ENCODE data around the gene DDAH1.

GRCh38 chr1:85396194-85396593 lies 68.8 kb downstream of the DDAH1 start:
- TF ChIP-seq POLR2A (IDR thresholded peaks at IDR 0.05; ENCODE audit: low read length) (no peak), GATA1 (IDR thresholded peaks at IDR 0.05; ENCODE audit: low read depth, low read length) (no peak)
